IPS-18a (cell line): ENCODE measurements around the gene MYOZ3.

Source experiments
- H3K27ac ChIP-seq: one replicate; pipeline ENCODE4 v1.5.1; 2013; ENCODE audit warnings: low read length
- H3K27me3 ChIP-seq: one replicate; pipeline ENCODE4 v1.6.1; 2013; ENCODE audit warnings: mild to moderate bottlenecking, low read length; ENCODE audit not compliant: control insufficient read depth, insufficient read depth
- H3K36me3 ChIP-seq: one replicate; pipeline ENCODE4 v1.6.1; 2013; ENCODE audit warnings: low read depth, low read length; ENCODE audit not compliant: control insufficient read depth
- H3K4me1 ChIP-seq: one replicate; pipeline ENCODE4 v1.6.1; 2013; ENCODE audit warnings: low read depth, low read length; ENCODE audit not compliant: control insufficient read depth
- H3K4me3 ChIP-seq: one replicate; pipeline ENCODE4 v1.5.1; 2013; ENCODE audit warnings: low read length
- H3K9ac ChIP-seq: one replicate; pipeline ENCODE4 v1.6.1; 2013; ENCODE audit warnings: mild to moderate bottlenecking, low read length, moderate library complexity
- H3K9me3 ChIP-seq: one replicate; pipeline ENCODE4 v1.6.1; 2013; ENCODE audit warnings: low read depth, low read length; ENCODE audit not compliant: control insufficient read depth

The MYOZ3 gene

GRCh38 chr5:150661086-150661485, at the start of gene MYOZ3:
Gene MYOZ3 (plus strand): TSS chr5:150661251. CDS start chr5:150662942, 1,691 bp downstream.
- Histone ChIP-seq H3K36me3 (no peaks in the 10 kb centered on the region), H3K9me3 (no peaks in the 10 kb centered on the region), H3K4me3 (no peak within 1 kb of the TSS), H3K27me3 (peaks cover 4% of the 10 kb centered on the region), H3K27ac (no peak within 1 kb of the TSS), H3K4me1 (no peaks in the 10 kb centered on the region), H3K9ac (no peak within 1 kb of the TSS)

GRCh38 chr5:150612405-150612804, 48.6 kb upstream of the MYOZ3 start:
- Histone ChIP-seq H3K4me3 (no peak overlapping the region), H3K9me3 (no peaks in the 10 kb centered on the region), H3K27ac (no peak overlapping the region), H3K27me3 (no peaks in the 10 kb centered on the region), H3K36me3 (no peaks in the 10 kb centered on the region), H3K9ac (no peak overlapping the region), H3K4me1 (peaks cover 7% of the 10 kb centered on the region)

GRCh38 chr5:150612905-150613670, 48.0 kb upstream of the MYOZ3 start:
- H3K4me1 ChIP-seq: peaks cover 7% of the 10 kb centered on the region
- H3K27me3 ChIP-seq: no peaks in the 10 kb centered on the region
- no peak overlapping the region for H3K27ac ChIP-seq

GRCh38 chr5:150613991-150614660, 46.9 kb upstream of the MYOZ3 start:
- Histone ChIP-seq H3K4me1 (peaks cover 7% of the 10 kb centered on the region), H3K4me3 (no peak overlapping the region), H3K27me3 (no peaks in the 10 kb centered on the region), H3K9me3 (no peaks in the 10 kb centered on the region), H3K9ac (no peak overlapping the region), H3K27ac (no peak overlapping the region), H3K36me3 (no peaks in the 10 kb centered on the region)

More at GRCh38 chr5:150612905-150613670, 48.0 kb upstream of the MYOZ3 start:
- Histone ChIP-seq H3K36me3 (no peaks in the 10 kb centered on the region), H3K9me3 (no peaks in the 10 kb centered on the region), H3K4me3 (no peak overlapping the region), H3K9ac (no peak overlapping the region)

GRCh38 chr5:150614661-150615060, 46.4 kb upstream of the MYOZ3 start:
- Histone ChIP-seq H3K36me3 (no peaks in the 10 kb centered on the region), H3K9me3 (no peaks in the 10 kb centered on the region), H3K4me1 (peaks cover 7% of the 10 kb centered on the region), H3K9ac (no peak overlapping the region), H3K4me3 (no peak overlapping the region), H3K27me3 (no peaks in the 10 kb centered on the region), H3K27ac (no peak overlapping the region)

- H3K4me3 ChIP-seq: no peak overlapping the region
- no peak overlapping the region for H3K9ac ChIP-seq
- no peaks in the 10 kb centered on the region for H3K27me3 ChIP-seq
- no peaks in the 10 kb centered on the region for H3K9me3 ChIP-seq
- H3K27ac ChIP-seq: no peak overlapping the region
- peaks cover 7% of the 10 kb centered on the region for H3K4me1 ChIP-seq
- no peaks in the 10 kb centered on the region for H3K36me3 ChIP-seq
These were observed 45.8 kb upstream of the MYOZ3 start for GRCh38 chr5:150615141-150615699.

GRCh38 chr5:150616024-150616470, 45.0 kb upstream of the MYOZ3 start:
- H3K9me3 ChIP-seq: no peaks in the 10 kb centered on the region
- no peak overlapping the region for H3K9ac ChIP-seq
- no peak overlapping the region for H3K27ac ChIP-seq
- no peaks in the 10 kb centered on the region for H3K27me3 ChIP-seq
- no peaks in the 10 kb centered on the region for H3K36me3 ChIP-seq
- peaks cover 7% of the 10 kb centered on the region for H3K4me1 ChIP-seq
- H3K4me3 ChIP-seq: no peak overlapping the region

GRCh38 chr5:150616506-150616905, 44.5 kb upstream of the MYOZ3 start:
- Histone ChIP-seq H3K9ac (no peak overlapping the region), H3K4me1 (peaks cover 7% of the 10 kb centered on the region), H3K27me3 (no peaks in the 10 kb centered on the region), H3K9me3 (no peaks in the 10 kb centered on the region), H3K36me3 (no peaks in the 10 kb centered on the region), H3K4me3 (no peak overlapping the region), H3K27ac (no peak overlapping the region)

- Histone ChIP-seq H3K4me3 (no peak overlapping the region), H3K27me3 (peaks cover 5% of the 10 kb centered on the region), H3K9ac (no peak overlapping the region), H3K9me3 (no peaks in the 10 kb centered on the region), H3K4me1 (peaks cover 7% of the 10 kb centered on the region), H3K27ac (no peak overlapping the region), H3K36me3 (no peaks in the 10 kb centered on the region)
These were observed 42.9 kb upstream of the MYOZ3 start for GRCh38 chr5:150618163-150618562.

GRCh38 chr5:150618588-150619281, 42.3 kb upstream of the MYOZ3 start:
- H3K9ac ChIP-seq: no peak overlapping the region
- no peaks in the 10 kb centered on the region for H3K9me3 ChIP-seq
- H3K36me3 ChIP-seq: no peaks in the 10 kb centered on the region
- H3K4me3 ChIP-seq: no peak overlapping the region
- H3K27ac ChIP-seq: no peak overlapping the region
- peaks cover 11% of the 10 kb centered on the region for H3K27me3 ChIP-seq
- peaks cover 7% of the 10 kb centered on the region for H3K4me1 ChIP-seq
